ENCODE results near the gene EFNA4.

EFNA4 gene

DNA sequence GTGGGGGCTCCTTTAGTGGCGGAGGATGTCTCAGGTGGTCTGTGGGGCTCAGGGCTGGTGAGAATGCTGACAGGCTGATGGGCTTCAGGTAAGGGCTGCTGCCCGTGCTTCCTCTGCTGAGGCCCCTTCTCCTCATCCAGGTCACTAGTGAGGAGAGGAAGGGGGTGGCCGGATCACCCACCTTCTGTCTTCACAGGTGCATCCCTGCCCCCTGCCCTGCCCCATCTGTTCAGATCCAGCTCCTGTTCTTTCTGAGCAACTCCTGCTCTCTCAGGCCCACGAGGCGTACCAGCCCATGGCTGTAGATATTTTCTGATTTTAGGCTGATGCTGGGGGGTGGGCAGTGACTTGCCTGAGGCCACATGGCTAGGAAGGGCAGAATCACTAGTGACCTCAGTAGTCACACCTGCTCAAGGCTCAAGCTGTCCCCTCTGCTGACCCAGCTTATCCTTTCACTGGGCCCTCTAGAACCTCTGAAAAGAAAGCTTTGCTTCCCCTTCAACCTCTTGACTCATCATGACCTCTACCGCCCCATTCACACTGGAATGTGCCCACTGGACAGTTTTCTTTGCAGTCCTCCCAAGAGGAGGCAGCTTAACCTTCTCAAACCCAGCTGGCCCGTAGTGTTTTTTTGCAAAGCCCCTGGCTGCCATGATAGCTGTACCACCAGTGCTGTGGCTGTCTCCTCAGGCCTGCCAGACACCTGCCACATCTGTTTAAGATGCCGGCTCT lies 44.8 kb upstream of the EFNA4 start:
- no peak for DNase-seq (ENCODE audit: low spot score)
- TF ChIP-seq, protein P1, sequence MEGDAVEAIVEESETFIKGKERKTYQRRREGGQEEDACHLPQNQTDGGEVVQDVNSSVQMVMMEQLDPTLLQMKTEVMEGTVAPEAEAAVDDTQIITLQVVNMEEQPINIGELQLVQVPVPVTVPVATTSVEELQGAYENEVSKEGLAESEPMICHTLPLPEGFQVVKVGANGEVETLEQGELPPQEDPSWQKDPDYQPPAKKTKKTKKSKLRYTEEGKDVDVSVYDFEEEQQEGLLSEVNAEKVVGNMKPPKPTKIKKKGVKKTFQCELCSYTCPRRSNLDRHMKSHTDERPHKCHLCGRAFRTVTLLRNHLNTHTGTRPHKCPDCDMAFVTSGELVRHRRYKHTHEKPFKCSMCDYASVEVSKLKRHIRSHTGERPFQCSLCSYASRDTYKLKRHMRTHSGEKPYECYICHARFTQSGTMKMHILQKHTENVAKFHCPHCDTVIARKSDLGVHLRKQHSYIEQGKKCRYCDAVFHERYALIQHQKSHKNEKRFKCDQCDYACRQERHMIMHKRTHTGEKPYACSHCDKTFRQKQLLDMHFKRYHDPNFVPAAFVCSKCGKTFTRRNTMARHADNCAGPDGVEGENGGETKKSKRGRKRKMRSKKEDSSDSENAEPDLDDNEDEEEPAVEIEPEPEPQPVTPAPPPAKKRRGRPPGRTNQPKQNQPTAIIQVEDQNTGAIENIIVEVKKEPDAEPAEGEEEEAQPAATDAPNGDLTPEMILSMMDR (IDR thresholded peaks at IDR 0.05; ENCODE audit: extremely low read depth, missing control alignments) = no peak

- TF ChIP-seq, protein P1 (IDR thresholded peaks at IDR 0.05; ENCODE audit: extremely low read depth, missing control alignments) = no peak
- DNase-seq (ENCODE audit: low spot score) = no peak
These were observed 43.9 kb upstream of the EFNA4 start for GRCh38 chr1:155019377-155020245.

DNA sequence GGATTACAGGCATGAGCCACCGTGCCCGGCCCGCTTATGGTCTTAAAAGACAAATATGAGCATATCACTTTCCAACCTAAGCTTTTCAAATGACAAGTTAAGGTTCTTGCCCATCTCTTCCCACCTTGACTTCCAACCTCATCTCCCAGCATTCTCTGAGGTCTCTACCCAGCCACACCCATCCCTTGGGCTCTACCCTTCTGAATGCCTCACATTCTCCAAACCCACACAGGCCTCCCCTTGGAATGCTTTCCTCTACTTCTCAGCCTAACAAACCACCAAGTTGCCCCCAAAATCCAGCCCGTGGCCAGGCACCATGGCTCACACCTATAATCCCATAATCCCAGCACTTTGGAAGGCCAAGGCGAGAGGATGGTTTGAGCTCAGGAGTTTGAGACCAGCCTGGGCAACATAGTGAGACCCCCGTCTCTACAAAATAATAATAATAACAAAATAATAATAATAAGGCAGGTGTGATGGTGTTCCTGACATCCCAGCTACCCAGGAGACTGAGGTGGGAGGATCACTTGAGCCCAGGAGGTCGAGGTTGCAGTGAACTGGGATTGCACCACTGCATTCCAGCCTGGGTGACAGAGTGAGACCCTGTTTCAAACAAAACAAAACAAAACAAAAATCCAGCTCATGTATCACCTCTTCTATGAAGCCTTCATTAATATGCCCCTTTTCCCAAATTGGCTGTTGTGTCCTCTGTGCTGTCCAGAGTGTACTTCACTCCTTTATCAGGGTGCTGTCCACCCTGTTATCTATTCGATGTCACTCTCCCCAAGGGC lies 41.2 kb upstream of the EFNA4 start:
- no peak for DNase-seq (ENCODE audit: low spot score)
- TF ChIP-seq, protein P1 (IDR thresholded peaks at IDR 0.05; ENCODE audit: extremely low read depth, missing control alignments) = no peak

DNA sequence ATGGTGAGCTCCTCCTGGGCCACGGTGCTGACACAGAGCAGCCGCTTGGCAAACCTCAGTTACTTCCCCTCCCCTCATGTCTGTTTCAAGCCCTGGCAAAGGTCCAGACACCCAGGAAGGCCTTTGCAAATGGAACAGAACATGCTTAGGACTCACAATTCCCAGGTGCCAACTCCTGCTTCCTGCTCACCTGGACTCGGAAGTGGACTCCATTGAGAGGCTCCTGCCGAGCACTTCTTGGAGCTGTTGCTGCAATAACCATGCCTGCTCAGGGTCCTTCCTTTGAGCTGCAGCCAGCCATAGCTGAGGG lies 40.7 kb upstream of the EFNA4 start:
- DNase-seq (ENCODE audit: low spot score) = no peak
- TF ChIP-seq, protein P1 (IDR thresholded peaks at IDR 0.05; ENCODE audit: extremely low read depth, missing control alignments) = no peak

GRCh38 chr1:155023627-155024026 lies 39.9 kb upstream of the EFNA4 start:
- no peak for DNase-seq (ENCODE audit: low spot score)
- TF ChIP-seq, protein P1 (IDR thresholded peaks at IDR 0.05; ENCODE audit: extremely low read depth, missing control alignments) = no peak

- TF ChIP-seq, protein P1 (IDR thresholded peaks at IDR 0.05; ENCODE audit: extremely low read depth, missing control alignments) = no peak
- DNase-seq (ENCODE audit: low spot score) = no peak
These were observed 39.2 kb upstream of the EFNA4 start for GRCh38 chr1:155024315-155024714.
